ENCODE results near the gene TOX2. TPM values are rescaled to one million over a fixed set of nuclear protein-coding genes. Genes with fewer than 3 reads are reported as not detected.

Gene TOX2
- total RNA-seq, 2 experiments from 2014 or later: 0.23 TPM; not detected in 1

GRCh38 chr20:43957392-43957791 is 42.7 kb downstream of the TOX2 start:
- CTCF ChIA-PET (ENCODE audit: unreplicated experiment): no interaction called here
- TF ChIP-seq EZH2phosphoT487 (IDR thresholded peaks at IDR 0.05; ENCODE audit: borderline replicate concordance, low read depth, low read length) (no peak), CTCF (conservative IDR thresholded peaks at IDR 0.05; ENCODE audit: low read length) (no peak)
- intact Hi-C loops (cut with micrococcal nuclease; ENCODE audit: unreplicated experiment): no loop called here
- no TSS peak for BruUV-seq (replicated peaks)
- no peaks in the 10 kb centered on the region for H4K20me1 ChIP-seq (ENCODE audit: insufficient read depth, low read length)
- peaks cover 17% of the 10 kb centered on the region for H3K4me1 ChIP-seq (ENCODE audit: insufficient read depth, low read length, poor library complexity, severe bottlenecking)
- no peak overlapping the region for H3K27ac ChIP-seq (ENCODE audit: low read depth, low read length, poor library complexity, severe bottlenecking)
- no peaks in the 10 kb centered on the region for H3K9me2 ChIP-seq (ENCODE audit: insufficient read depth, low read length)
- H3K4me2 ChIP-seq (ENCODE audit: low read length): no peak overlapping the region
- H3K36me3 ChIP-seq (ENCODE audit: insufficient read depth, low read length): no peaks in the 10 kb centered on the region
- no peaks in the 10 kb centered on the region for H3K79me2 ChIP-seq (ENCODE audit: insufficient read depth, low read depth, low read length)
- no peak overlapping the region for H2AFZ ChIP-seq (ENCODE audit: low read length)
- DNase-seq (ENCODE audit: low spot score): no peak
- no peak overlapping the region for H3K4me3 ChIP-seq (ENCODE audit: low read depth, low read length, poor library complexity, severe bottlenecking)
- H3K9me3 ChIP-seq (ENCODE audit: low read length): no peaks in the 10 kb centered on the region
- POLR2A ChIA-PET: interaction anchor here (0.6 kb wide), 2 partner anchors 206 to 234 kb away, joined by 6 to 7 read pairs; no protein-coding TSS in a partner anchor

GRCh38 chr20:43958626-43959025 is 44.0 kb downstream of the TOX2 start:
- TF ChIP-seq EZH2phosphoT487 (IDR thresholded peaks at IDR 0.05; ENCODE audit: borderline replicate concordance, low read depth, low read length) (no peak), CTCF (conservative IDR thresholded peaks at IDR 0.05; ENCODE audit: low read length) (no peak)
- intact Hi-C loops (cut with micrococcal nuclease; ENCODE audit: unreplicated experiment): no loop called here
- Histone ChIP-seq H3K79me2 (ENCODE audit: insufficient read depth, low read depth, low read length) (no peaks in the 10 kb centered on the region), H3K4me1 (ENCODE audit: insufficient read depth, low read length, poor library complexity, severe bottlenecking) (peaks cover 17% of the 10 kb centered on the region), H3K9me2 (ENCODE audit: insufficient read depth, low read length) (no peaks in the 10 kb centered on the region), H4K20me1 (ENCODE audit: insufficient read depth, low read length) (no peaks in the 10 kb centered on the region), H3K9me3 (ENCODE audit: low read length) (no peaks in the 10 kb centered on the region), H2AFZ (ENCODE audit: low read length) (peak overlapping the region; percentile 73; the same call in 1 of the 2 replicates), H3K4me2 (ENCODE audit: low read length) (no peak overlapping the region), H3K4me3 (ENCODE audit: low read depth, low read length, poor library complexity, severe bottlenecking) (no peak overlapping the region), H3K27ac (ENCODE audit: low read depth, low read length, poor library complexity, severe bottlenecking) (no peak overlapping the region), H3K36me3 (ENCODE audit: insufficient read depth, low read length) (no peaks in the 10 kb centered on the region)
- DNase-seq (ENCODE audit: low spot score): no peak
- POLR2A ChIA-PET: interaction anchor here (1.3 kb wide), 1 partner anchor 16 kb away, joined by 3 read pairs; no protein-coding TSS in a partner anchor
- CTCF ChIA-PET (ENCODE audit: unreplicated experiment): interaction anchor here (1.0 kb wide), 1 partner anchor 20 kb away, joined by 3 read pairs; no protein-coding TSS in a partner anchor
- no TSS peak for BruUV-seq (replicated peaks)
